ENCODE measurements around the gene ABCC2.
"Not testable (repeated sequence)": the region's sequence is repeated elsewhere in the genome, so short reads cannot be mapped to it uniquely, and the experiment has no call there.

ABCC2 gene

DNA sequence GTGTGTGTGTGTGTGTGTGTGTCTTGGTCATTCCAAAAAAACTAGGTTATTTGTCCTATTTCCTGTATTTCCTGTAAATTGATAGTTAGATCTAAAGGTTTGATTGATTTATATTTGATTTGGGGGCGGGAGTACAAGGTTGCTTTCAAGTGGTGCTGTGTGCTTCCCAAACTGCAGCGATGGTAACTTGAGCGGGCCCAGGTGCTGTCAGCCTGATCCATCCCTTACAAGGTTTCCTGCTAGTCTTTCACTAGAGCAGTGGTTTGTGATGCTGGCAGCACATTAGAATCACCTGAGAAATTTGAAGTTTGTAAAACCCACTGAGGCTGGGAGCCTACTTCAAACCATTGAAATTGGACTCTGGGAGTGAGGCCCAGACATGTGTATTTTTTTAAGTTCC, 23.7 kb downstream of the ABCC2 start:
- DNase-seq (ENCODE audit: insufficient read length, low spot score) = no peak

DNA sequence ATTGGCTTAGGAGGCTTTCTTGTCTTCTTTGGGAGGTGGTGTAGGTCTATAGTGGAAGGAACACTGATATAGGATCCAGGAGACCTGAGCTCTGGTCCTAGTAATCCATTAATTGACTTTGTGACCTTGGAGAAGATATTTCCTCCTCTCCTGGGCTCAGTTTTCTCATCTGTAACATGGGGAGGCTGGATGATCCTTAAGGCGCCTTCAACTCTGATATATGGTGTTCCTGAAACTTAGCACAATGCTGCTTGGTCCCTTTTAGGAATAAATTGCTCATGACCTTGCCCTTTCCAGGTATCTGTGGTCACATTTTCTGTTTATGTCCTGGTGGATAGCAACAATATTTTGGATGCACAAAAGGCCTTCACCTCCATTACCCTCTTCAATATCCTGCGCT, 25.3 kb downstream of the ABCC2 start:
- DNase-seq (ENCODE audit: insufficient read length, low spot score) = no peak
- FAIRE-seq = no peak

More for the DNA sequence above, 23.7 kb downstream of the ABCC2 start:
- no peak for FAIRE-seq

DNA sequence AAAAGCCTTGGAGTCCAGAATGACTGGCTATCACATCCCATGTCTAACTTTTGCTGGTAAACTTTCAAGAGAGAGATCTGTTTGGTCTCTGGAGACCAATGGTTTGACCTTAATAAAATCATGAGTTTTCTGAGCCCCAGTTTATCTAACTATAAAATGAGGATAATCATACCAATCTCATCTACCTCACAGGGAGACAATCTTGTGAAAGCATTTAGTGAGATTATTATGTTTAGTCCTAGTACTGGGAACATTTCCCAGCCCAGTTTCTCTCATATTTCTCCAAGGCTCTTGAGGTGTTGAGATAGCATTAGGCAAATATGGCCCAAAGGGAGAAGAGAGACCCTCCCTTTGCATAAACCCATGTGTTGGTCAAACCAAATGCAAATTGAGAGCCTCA, 25.8 kb downstream of the ABCC2 start:
- FAIRE-seq = no peak
- no peak for DNase-seq (ENCODE audit: insufficient read length, low spot score)

DNA sequence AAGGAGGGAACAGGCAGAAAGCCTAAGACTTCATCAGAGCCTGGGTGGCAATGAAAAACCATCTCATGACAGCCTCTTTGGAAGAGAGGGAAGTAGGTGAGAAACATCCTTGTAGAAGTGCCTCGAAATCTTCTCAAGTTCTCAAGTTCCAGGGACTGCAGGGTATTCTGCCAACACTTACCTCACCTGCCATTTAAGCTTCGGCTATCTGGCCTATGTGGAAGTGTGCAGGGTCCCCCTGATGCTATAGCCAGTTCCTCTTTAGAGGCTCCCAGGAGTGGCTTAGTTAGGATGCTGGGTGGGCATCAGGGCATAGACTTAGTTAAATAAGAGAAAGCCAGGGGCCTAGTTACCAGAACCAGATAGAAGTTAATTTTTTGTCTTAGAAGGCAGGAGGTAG, 27.0 kb downstream of the ABCC2 start:
- no peak for DNase-seq (ENCODE audit: insufficient read length, low spot score)
- no peak for FAIRE-seq

DNA sequence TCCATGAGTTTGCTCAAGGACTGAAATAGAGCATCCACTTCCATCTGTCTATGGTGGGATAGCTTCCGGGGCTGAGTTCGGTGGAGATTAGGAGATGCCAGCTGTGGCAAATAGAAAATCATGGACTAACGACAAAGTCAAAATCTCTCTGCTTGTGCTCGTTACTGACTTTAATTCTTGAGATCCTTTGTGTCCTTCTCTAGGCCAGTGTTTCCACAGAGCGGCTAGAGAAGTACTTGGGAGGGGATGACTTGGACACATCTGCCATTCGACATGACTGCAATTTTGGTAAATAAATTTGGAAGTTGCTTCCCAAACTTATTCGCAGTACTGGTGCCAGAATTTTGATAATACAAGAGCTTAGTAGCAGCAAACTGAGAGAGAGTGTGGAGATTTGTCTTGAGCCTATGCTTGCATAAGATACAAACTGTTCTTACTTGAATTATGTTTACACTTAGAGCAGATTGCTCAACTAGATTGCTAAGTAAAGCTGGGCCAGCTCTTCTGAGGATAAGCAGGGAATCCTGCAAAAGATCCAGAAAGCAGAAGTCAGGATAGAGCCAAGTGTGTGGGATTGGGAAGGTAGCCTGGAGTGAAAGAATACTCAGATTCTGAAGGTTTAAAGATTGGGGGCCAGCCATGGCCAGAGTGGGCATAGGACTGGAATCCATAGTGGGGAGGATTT, 27.6 kb downstream of the ABCC2 start:
- DNase-seq (ENCODE audit: insufficient read length, low spot score) (no peak), FAIRE-seq (no peak)

DNA sequence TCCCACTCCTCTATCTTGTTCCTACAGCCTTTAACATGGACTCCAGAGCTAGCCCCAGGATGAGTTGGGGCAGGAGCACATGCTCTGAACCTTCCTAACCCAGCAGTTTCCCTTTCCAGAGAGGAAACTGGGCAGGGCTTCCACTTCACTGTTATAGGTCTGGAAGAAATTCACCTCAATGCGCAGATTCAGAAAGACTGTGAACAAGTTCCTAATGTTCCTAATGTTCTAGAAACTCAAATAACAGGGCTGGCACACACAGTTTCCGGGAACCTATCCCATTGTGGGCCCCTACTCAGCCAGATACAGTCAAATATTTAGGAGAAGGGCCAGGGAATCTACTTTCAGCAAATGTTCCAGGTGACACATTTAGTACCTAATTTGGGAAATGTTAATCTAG, 29.7 kb downstream of the ABCC2 start:
- no peak for FAIRE-seq
- no peak for DNase-seq (ENCODE audit: insufficient read length, low spot score)

DNA sequence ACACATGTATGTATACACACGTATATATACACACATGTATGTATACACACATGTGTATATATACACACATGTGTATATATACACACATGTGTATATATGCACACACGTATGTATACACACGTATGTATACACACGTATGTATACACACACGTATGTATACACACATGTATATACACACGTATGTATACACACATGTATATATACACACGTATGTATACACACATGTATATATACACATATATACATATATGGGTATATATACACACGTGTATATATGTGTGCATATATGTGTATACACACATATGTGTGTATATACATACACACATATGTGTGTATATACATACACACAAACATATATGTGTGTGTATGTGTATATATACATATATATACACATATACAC, 31.7 kb downstream of the ABCC2 start:
- DNase-seq (ENCODE audit: insufficient read length, low spot score) (no peak), FAIRE-seq (peak; percentile 83)

DNA sequence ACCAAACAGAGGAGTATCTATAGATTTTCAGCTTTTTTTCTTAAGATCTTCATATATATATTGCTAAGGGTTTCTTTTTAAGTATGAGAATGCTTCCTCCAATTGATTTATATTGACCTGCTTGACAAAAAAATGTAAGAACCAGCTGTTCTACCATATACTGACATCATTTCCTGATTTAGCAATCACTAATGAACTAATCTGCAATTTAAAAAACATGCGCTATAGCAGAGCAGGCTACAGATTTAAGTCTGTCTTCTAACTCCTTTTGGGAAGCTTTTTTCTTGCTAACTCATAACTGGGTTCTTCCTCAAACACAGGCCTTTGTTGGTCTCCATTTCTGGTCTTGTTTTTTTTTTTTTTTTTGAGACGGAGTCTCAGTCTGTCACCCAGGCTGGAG, 33.2 kb downstream of the ABCC2 start:
- DNase-seq (ENCODE audit: insufficient read length, low spot score) = no peak
- no peak for FAIRE-seq

DNA sequence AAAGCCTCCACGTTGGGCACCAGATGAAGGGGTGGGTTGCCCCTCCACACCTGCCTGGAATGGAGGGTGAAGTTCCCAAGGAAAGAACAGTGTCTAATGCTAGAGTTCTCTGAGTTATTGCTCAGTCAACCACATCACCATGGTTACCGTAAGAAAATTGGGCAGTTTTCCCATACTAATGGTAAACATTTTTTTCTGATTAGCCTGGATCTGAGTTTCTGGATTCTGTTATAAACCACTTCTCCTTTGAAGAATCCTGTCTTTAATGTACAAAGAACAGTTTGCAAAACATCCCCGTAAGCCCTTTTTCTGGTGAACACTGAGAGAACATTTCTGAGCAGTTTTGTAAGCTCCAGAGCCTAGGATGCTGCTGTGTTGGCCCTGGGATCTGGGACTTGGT, 45.5 kb downstream of the ABCC2 start:
- FAIRE-seq = no peak

DNA sequence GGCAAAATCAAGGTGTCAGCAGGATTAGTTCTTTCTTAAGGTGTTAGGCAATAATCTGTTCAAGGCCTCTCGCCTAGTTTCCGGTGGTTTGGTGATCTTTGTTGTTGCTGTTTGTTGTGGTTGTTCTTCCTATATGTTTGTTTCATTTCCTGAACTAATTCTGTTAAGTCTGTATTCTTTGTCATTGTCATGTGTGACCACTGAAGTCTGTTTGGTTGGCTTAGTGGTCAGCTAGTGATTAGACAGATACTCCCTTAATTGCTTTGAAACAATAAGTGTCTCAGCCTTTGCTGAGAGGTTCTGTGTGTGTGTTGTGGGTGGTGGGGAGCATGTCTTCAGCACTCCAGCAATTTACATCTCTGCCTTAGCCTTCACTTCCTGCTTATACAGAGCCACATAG, 46.0 kb downstream of the ABCC2 start:
- DNase-seq (ENCODE audit: insufficient read length, low spot score) = no peak
- no peak for FAIRE-seq

More for the DNA sequence above, 45.5 kb downstream of the ABCC2 start:
- DNase-seq (ENCODE audit: insufficient read length, low spot score) = no peak

DNA sequence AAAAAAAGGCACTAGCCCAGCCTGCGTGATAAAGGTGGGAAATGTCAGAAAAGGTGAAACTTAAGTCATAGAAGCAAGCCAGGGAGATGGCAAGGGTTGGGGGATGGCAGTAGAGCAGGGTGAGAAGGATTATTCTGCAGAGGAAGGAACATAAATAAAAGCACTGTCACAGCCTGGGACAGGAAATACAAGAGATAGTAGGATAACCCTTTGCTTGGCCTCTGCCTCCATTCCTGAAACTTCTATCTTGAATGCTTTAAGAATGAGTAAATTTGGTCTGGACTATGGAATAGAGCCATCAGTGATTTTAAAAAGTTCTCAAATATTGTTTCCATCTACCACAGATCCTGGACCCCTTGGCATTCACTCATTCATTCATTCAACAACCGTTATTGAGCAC, 50.0 kb downstream of the ABCC2 start:
- DNase-seq (ENCODE audit: insufficient read length, low spot score) (no peak), FAIRE-seq (no peak)

DNA sequence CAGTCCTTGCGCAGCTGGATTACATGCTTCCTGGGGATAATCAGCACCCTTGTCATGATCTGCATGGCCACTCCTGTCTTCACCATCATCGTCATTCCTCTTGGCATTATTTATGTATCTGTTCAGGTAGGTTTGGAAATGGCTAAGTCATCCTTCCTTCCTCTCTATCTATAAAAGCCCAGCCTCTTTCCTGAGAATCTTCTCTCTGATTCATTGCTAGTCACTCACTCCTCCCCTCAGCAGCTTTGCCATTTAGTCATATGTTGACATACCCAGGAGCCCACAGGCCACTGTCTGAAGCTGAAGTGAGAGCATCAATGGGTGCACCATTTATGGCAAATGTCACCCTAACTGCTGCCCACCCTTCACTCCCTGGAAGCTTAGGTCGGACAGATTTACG, 52.0 kb downstream of the ABCC2 start:
- peak; percentile 54 for FAIRE-seq
- peak; percentile 60 for DNase-seq (ENCODE audit: insufficient read length, low spot score)

DNA sequence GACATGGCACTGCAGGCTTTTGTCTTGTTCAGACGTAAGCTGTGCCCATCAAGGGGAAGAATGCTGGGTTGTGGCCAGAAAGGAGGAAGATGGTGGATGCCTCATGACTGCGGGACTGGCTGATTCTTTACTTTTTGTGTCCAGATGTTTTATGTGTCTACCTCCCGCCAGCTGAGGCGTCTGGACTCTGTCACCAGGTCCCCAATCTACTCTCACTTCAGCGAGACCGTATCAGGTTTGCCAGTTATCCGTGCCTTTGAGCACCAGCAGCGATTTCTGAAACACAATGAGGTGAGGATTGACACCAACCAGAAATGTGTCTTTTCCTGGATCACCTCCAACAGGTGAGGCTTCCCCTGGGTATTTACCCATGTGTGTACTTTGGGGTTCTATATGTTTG, 53.5 kb downstream of the ABCC2 start:
- FAIRE-seq (no peak), DNase-seq (ENCODE audit: insufficient read length, low spot score) (no peak)

DNA sequence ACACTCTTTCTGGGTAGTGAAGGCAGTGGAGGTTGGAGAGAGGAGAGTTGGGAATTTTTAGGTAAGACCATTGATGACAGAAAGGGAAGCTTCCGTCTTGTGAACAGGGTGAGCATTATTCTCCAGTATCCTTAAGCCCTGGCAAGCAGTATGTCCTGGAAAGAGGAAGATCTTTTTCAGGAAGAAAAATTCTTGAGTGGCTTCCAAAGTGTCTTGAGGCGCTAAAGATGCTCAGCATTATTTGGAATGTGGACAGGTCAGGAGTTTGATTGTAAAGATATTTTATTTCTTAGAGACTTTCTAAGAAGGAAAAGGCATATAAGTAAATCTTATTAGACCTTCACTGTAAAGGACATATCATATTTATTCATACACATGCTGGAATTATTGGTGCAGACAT, 54.3 kb downstream of the ABCC2 start:
- no peak for FAIRE-seq

DNA sequence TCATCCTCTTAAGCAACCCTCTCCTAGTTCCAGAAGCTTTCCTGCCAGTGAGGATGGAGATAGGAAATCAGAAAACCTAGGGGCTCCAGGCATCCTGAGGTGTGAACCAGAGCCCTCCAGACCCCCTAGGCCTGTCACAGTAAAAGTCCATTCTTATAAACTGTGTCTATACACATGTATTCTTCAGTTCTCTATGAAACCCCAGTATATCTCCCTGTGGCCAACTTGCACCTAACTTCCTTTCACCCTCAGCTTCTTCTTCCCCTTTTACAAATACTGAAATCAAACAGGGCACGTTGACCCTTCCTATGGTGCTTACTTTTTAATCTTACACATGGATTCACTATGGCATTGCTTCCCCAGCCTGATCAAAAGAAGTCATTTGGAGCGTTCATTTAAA, 58.4 kb downstream of the ABCC2 start:
- DNase-seq (ENCODE audit: insufficient read length, low spot score); FAIRE-seq: not testable (repeated sequence)

More for the DNA sequence above, 54.3 kb downstream of the ABCC2 start:
- DNase-seq (ENCODE audit: insufficient read length, low spot score) = no peak

DNA sequence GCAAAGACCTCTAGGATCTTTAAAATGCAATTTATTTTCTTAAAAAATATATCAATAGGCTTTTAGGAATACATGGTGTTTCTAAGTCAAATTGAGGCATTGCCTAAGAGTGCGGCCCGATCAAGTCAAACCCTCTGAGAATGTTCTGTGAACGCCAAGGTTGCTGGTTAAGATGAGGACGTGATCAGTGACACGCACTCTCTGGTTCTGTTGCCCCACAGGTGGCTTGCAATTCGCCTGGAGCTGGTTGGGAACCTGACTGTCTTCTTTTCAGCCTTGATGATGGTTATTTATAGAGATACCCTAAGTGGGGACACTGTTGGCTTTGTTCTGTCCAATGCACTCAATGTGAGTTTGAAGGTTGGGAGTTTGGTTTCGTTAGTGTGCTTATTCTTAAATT, 59.3 kb downstream of the ABCC2 start:
- DNase-seq (ENCODE audit: insufficient read length, low spot score) = no peak
- no peak for FAIRE-seq

DNA sequence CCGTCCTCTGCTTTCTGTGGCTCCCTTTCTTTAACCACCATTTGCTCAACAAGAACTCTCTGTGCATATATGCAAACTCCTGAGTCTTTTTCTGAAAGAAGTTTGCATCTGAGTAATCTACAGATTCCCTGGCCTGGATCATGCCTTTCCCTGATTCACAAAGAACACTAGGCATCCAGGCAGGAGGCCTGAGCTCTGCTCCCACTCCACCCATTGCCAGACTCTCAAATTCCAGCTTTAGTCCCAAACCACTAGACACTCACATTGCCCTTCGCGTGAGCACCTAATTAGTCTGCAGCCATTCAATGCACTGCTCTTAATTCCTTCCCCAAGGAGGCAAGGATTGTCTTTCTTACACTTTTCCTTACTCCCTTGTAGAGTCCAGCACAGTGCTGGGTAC, 60.9 kb downstream of the ABCC2 start:
- FAIRE-seq (no peak), DNase-seq (ENCODE audit: insufficient read length, low spot score) (no peak)

DNA sequence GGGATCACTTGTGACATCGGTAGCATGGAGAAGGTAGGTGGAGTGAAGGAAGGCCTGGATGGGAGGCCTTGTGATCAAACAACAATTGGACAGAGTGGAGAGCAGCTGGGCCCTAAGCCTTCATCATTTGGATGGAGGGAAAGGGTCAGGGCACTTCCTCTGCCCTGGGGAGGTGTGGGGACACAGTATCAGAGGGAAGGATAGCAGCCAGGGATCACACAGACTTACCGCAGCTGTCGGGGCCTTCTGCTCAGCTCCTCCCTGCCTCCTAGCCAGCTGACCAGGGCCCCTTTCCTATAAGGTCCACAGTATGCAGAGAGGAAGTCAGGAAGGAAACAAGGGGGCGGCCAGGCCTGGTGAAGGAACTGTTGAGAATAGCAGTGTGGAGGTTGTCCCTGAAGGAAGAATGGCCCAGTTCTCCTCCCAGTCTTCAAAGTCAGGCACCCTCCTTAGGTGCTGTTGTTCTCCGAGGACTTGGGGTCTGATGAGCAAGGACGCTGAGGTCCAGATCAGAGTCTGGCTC, 62.1 kb downstream of the ABCC2 start:
- DNase-seq (ENCODE audit: insufficient read length, low spot score) (no peak), FAIRE-seq (no peak)

DNA sequence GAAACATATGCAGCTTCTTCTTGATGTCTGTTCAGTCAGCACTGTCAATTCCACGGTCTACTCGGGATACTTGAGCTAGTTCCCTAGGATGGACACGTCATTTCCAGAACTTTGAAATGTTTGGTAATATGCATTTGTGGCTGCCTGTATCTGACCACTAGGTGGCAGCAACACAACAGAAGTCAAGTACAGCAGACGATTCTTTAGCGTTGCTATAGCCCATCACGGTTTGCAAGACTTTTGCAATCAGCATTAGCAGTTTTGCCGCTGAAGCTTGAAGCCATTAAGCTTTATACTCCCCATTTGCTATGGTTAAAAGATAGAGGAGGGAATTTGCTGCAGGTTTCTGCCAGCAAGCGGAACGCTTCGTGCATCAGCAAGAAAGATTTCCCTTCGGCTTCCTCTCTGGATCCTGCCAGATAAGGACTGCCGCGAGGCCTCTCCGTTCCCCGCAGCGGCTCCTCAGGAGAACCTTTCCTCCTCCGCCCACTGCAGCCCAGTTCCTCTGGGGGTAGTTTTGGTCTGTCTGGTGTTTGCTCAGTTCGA, 63.5 kb downstream of the ABCC2 start:
- DNase-seq (ENCODE audit: insufficient read length, low spot score) (peak; percentile 76), FAIRE-seq (peak; percentile 72)

DNA sequence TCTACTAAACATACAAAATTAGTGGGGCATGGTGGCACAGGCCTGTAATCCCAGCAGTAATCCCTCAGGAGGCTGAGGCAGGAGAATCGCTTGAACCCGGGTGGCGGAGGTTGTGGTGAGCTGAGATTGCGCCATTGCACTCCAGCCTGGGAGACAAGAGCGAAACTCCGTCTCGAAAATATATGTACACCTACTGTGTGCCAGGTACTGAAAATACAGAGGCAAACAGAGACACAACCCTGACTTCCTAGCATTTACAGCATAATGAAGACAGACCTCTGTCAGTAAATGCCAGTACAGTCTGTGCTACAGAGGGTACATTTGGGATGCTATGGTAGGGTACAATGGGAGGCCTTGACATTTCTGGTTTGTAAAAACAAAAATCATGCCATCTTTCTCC, 66.6 kb downstream of the ABCC2 start:
- FAIRE-seq = no peak
- DNase-seq (ENCODE audit: insufficient read length, low spot score) = no peak

DNA sequence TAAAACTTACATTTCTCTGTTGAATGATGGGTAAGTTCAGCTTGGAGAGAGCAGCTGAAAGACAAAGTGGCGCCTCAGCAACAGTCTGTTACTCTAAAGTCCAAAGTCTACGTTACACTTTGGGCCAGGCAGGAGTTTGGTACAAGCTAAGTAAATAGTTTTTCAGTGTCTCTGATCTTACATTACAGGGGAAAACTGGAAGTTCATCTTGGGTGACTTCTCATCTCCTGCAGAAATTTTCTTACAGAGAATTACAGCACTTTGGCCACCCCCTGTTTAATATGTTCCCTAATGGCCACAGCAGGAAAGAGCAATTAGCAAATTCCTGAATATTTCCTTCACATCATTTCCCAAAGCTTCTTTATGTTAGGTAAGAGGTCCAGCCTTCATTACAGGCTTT, 67.1 kb downstream of the ABCC2 start:
- DNase-seq (ENCODE audit: insufficient read length, low spot score) (no peak), FAIRE-seq (no peak)

DNA sequence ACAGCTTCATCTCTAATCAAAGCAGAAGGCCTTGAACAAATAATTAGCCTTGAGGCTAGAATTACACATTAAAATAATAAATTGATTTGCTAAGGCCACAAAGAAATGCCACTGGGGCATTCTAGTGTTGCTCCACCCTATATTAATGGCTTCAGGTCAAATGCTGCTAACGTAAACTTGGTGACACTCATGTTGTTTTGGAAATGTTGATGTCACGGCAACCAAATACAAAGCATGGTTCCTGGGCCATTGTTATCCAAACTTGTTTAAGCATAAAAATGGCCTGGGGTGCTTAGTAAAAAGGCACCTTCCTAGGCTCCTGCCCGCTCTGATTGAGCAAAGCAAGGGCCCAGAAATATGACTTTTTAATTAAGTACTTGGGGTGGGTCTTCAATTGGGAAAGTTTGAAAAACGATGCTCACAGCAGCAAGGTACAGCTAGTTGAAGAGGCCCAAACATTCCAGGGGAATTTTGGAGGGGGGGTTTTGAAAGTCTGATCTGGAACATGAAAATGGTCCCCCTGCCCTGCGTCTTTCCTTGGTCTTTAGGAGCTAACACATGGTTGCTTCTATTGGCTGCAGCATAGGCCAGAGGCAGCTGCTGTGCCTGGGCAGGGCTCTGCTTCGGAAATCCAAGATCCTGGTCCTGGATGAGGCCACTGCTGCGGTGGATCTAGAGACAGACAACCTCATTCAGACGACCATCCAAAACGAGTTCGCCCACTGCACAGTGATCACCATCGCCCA, 67.8 kb downstream of the ABCC2 start:
- no peak for FAIRE-seq
- DNase-seq (ENCODE audit: insufficient read length, low spot score) = no peak
